GM10248 (cell line): Measurements from ENCODE around the gene ZNF236.

ENCODE experiments used
- CTCF ChIA-PET: fragments of 300-600 bp; sonication (Branson Sonifier 250); formaldehyde crosslinking; extraction: SDS; loops from one replicate; lab custom pipeline; 2021; ENCODE audit warnings: antibody characterized with exemption; lab: Yijun Ruan, JAX
- POLR2A ChIA-PET: fragments of 350-650 bp; sonication (Branson Sonifier 250); formaldehyde crosslinking; extraction: SDS; loops from one replicate; lab custom pipeline; 2020; ENCODE audit warnings: antibody characterized with exemption; lab: Yijun Ruan, JAX
- DNase-seq: peaks from one replicate; pipeline ENCODE4 v3.0.0; 2012; ENCODE audit errors: extremely low spot score
- TF ChIP-seq, protein P1 (sequence below): IDR thresholded peaks from 2 replicates; pipeline ENCODE4 v1.5.1; 2012; ENCODE audit warnings: mild to moderate bottlenecking, low read depth; ENCODE audit errors: extremely low read depth, missing control alignments, control extremely low read depth

The ZNF236 gene

DNA sequence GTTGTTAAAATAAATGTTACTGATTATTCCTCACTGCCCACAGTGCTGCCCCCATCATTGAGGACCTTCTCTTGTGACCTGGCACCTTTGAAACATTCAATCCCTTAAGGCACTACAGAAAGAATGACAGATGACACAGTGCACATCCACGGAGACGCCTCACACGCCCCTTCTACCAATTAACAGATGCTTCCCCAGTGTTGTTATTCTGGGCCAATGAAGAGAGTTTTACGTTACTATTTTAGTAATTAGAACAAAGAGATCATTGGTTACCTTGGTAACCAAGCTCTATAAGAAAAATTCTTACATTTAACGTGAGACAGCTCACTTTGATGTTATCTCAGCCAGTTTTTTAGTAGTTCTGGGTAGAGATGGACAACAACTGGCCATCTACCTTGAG lies 152.0 kb downstream of the ZNF236 start:
- TF ChIP-seq, protein P1, sequence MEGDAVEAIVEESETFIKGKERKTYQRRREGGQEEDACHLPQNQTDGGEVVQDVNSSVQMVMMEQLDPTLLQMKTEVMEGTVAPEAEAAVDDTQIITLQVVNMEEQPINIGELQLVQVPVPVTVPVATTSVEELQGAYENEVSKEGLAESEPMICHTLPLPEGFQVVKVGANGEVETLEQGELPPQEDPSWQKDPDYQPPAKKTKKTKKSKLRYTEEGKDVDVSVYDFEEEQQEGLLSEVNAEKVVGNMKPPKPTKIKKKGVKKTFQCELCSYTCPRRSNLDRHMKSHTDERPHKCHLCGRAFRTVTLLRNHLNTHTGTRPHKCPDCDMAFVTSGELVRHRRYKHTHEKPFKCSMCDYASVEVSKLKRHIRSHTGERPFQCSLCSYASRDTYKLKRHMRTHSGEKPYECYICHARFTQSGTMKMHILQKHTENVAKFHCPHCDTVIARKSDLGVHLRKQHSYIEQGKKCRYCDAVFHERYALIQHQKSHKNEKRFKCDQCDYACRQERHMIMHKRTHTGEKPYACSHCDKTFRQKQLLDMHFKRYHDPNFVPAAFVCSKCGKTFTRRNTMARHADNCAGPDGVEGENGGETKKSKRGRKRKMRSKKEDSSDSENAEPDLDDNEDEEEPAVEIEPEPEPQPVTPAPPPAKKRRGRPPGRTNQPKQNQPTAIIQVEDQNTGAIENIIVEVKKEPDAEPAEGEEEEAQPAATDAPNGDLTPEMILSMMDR: no peak
- POLR2A ChIA-PET: no interaction called here
- no peak for DNase-seq
- CTCF ChIA-PET: interaction anchor here (1.6 to 3.9 kb wide), 2 partner anchors 10 to 52 kb away, joined by 5 to 28 read pairs; no protein-coding TSS in a partner anchor

DNA sequence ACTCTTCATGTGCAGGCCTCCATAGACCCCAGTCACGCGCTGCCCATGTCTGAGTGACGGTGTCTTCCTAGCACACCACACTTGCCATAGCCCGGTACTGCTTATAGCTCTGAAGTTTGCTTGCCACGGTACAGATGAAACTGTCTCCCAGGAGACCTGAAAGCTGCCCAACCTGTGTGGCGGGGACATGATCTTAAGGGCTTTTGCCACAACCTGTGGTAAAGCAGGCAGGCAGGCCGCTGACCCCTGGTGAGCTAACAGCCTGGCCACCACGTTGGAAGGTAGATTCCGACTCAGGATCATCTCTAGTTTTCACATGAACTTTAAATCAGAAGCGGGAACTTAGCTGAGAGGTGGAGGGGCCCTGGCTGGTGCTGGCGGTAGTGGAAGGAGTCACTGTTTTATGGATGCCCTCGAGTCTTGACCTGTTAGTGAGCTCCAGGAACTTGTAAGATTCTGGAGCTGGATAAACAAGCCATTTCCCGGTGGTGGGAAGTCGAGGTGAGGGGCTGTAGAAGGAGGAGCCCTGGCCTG lies 153.3 kb downstream of the ZNF236 start:
- CTCF ChIA-PET: interaction anchor here (1.6 to 3.9 kb wide), 3 partner anchors 9 to 54 kb away, joined by 5 to 28 read pairs (median 17); no protein-coding TSS in a partner anchor

DNA sequence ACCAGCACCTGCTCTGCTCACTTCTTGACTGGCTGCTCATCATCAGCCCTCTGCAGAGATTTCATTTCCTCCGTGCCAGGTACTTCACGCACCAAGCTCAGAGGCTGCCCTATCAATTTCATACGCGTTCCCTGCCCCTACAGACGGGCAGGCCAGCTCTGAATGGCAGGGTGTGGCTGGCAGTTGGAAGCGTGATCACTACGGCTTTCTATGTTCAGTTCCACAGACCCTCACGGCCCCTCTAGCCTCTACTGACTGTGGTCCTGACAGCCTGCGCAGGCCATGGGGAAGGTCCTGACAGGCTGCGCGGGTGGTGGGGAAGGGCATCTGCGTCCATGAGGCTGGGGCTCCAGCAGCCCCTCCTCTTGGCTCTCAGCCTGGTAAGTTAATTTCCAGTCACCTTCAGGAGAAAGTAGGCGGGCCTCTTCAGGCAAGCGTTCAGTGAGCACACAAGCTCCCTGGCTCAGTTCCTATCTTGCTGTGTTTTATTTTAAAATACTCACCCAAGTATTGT lies 154.8 kb downstream of the ZNF236 start:
- DNase-seq: no peak
- ChIA-PET CTCF (interaction anchor here (1.2 to 3.9 kb wide), 8 partner anchors 7 to 175 kb away, joined by 3 to 28 read pairs (median 6); no protein-coding TSS in a partner anchor), POLR2A (no interaction called here)
- TF ChIP-seq, protein P1: no peak

More for the DNA sequence above, 153.3 kb downstream of the ZNF236 start:
- TF ChIP-seq, protein P1: no peak
- DNase-seq: no peak
- POLR2A ChIA-PET: no interaction called here

DNA sequence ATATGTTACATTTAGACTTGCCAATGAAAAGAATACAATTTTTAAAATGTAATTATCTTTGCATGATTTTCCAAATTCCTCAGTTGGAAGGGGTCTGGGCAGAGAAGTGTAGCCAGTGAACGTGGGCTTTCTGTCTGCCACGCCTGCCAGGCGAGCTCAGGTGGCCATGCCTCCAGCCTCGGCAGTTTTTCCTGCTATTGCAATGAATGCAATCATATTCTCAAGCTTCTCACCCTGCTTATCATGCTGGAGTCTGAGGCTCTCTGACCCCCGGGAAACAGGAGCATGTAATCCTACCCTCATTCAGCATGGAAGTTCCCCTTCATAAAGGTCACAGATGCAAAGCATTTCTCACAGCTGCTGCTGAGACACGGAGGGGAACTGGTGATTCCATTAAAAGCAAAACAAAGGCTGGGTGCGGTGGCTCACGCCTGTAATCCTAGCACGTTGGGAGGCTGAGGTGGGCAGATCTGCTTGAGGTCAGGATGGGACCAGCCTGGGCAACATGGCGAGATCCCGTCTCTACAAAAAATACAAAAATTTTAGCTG lies 155.4 kb downstream of the ZNF236 start:
- POLR2A ChIA-PET: no interaction called here
- CTCF ChIA-PET: interaction anchor here (1.2 to 3.6 kb wide), 6 partner anchors 12 to 176 kb away, joined by 3 to 17 read pairs (median 6); no protein-coding TSS in a partner anchor
- DNase-seq: no peak
- TF ChIP-seq, protein P1: no peak

DNA sequence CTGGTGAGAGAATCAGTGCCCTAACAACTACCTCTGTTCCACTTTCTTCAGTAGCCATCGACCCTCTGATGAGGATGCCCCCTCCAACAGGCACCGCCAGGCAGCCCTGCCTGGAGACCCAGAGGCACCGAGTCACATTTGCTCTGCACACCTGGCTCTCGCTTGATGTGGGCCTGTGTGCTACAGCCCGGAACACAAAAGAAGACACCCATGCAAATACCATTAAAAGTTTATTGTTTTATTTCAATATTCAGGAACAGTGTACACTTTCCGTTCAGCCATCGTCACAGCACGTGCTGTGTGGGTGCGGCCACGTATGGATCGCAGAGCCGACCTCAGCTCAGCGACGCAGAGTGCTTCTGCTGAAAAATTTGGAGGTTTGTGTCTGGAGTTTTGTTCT lies 156.3 kb downstream of the ZNF236 start:
- CTCF ChIA-PET: interaction anchor here (1.4 to 3.6 kb wide), 4 partner anchors 22 to 175 kb away, joined by 5 to 17 read pairs (median 9); no protein-coding TSS in a partner anchor
- POLR2A ChIA-PET: no interaction called here
- no peak for DNase-seq
- TF ChIP-seq, protein P1: no peak

DNA sequence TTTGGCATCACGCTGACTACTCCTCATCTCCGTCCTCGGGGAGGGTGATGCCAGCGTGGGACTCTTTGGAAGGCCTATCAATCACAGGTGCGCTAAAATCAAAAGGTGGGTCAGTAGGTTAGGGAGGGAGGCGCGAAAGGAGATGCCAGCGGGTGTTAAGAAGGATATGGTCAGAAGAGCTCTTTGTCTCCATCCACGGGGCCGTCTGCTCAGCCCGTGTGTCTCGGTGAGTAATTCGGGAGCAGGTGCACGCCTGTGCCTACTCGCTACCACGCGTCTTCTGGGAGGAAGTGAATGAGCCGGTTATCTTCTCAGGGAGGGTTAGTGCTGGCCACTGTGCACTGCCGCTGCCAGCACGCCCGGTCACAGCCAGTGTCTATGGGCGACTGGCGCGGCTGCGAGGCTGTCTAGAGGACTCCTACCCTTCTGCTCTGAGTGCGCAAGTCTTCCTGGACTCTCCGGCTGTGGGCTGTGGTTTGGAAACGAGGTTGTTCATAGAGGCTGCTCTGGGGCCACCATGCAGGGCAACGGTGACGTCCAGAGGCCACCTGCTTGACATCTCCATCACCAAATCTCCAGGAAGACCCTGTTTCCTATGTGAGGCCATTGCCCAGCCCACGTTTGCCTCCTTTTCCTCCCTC lies 156.9 kb downstream of the ZNF236 start:
- POLR2A ChIA-PET: no interaction called here
- CTCF ChIA-PET: interaction anchor here (1.1 to 8.2 kb wide), 6 partner anchors 10 to 176 kb away, joined by 4 to 190 read pairs (median 14); no protein-coding TSS in a partner anchor
- TF ChIP-seq, protein P1: no peak
- no peak for DNase-seq
